Measurements from ENCODE around the gene SLC24A4. TPM values are rescaled to one million over a fixed set of nuclear protein-coding genes. Genes with fewer than 3 reads are reported as not detected.

The SLC24A4 gene
- total and polyA plus RNA-seq, 4 donors: 0.47 to 2.4 (median 1.0) TPM

DNA sequence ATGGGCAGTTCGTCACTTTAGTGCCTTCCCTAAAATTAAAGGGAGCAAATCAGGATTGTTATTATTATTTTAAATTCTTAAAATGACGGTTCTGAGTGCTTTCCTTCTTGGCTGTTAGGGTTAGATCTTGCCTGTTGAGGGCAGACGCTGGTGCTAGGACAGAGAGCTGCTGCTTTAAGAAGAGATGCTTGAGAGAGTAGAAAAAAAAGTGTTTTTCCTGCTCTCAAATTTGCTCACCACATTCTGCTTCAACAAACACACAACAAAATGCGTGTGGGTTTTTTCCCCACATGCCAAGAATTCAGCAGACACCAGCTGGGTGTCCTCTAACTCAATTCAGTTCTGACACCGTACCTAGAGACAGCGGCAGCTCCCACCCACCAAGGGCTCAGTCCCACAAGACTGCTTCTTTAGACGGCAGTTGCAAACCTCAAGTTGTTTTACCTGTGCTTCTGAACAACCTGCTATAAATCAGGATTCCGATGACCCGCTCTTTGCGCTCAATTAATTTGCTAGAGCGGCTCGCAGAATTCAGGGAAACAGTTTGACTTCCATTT, 114.8 kb downstream of the SLC24A4 start:
- DNase-seq: peak in 2 of 3 donors; percentile 33 to 50
- TF ChIP-seq, protein P1, sequence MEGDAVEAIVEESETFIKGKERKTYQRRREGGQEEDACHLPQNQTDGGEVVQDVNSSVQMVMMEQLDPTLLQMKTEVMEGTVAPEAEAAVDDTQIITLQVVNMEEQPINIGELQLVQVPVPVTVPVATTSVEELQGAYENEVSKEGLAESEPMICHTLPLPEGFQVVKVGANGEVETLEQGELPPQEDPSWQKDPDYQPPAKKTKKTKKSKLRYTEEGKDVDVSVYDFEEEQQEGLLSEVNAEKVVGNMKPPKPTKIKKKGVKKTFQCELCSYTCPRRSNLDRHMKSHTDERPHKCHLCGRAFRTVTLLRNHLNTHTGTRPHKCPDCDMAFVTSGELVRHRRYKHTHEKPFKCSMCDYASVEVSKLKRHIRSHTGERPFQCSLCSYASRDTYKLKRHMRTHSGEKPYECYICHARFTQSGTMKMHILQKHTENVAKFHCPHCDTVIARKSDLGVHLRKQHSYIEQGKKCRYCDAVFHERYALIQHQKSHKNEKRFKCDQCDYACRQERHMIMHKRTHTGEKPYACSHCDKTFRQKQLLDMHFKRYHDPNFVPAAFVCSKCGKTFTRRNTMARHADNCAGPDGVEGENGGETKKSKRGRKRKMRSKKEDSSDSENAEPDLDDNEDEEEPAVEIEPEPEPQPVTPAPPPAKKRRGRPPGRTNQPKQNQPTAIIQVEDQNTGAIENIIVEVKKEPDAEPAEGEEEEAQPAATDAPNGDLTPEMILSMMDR (IDR thresholded peaks at IDR 0.05; ENCODE audit: control extremely low read depth, extremely low read depth): no peak
- ATAC-seq (ENCODE audit: insufficient read depth, low FRiP score): no peak
- 77 to 86% methylated on average over 12 of the region's 12 CpGs for WGBS, 2 donors
- Histone ChIP-seq H3K9ac (ENCODE audit: insufficient read depth in 1 of 2, low read length in 2 of 2) (no peak overlapping the region), H3K36me3 (ENCODE audit: control insufficient read depth in 4 of 4, insufficient read depth in 4 of 4, low read length in 4 of 4) (no peaks in the 10 kb centered on the region), H3K4me3 (no peak overlapping the region), H3K27me3 (ENCODE audit: control insufficient read depth in 3 of 3, insufficient read depth in 3 of 3, low read length in 2 of 3) (no peaks in the 10 kb centered on the region), H3K4me1 (ENCODE audit: control insufficient read depth in 5 of 5, insufficient read depth in 5 of 5, low read length in 5 of 5) (peaks cover 0 to 4% (median 0%) of the 10 kb centered on the region in 5 donors), H3K27ac (ENCODE audit: low read depth in 1 of 2, low read length in 1 of 2) (no peak overlapping the region), H3K9me3 (ENCODE audit: control insufficient read depth in 4 of 4, insufficient read depth in 3 of 4, low read length in 3 of 4) (peaks cover 0 to 5% (median 2%) of the 10 kb centered on the region in 4 donors)

DNA sequence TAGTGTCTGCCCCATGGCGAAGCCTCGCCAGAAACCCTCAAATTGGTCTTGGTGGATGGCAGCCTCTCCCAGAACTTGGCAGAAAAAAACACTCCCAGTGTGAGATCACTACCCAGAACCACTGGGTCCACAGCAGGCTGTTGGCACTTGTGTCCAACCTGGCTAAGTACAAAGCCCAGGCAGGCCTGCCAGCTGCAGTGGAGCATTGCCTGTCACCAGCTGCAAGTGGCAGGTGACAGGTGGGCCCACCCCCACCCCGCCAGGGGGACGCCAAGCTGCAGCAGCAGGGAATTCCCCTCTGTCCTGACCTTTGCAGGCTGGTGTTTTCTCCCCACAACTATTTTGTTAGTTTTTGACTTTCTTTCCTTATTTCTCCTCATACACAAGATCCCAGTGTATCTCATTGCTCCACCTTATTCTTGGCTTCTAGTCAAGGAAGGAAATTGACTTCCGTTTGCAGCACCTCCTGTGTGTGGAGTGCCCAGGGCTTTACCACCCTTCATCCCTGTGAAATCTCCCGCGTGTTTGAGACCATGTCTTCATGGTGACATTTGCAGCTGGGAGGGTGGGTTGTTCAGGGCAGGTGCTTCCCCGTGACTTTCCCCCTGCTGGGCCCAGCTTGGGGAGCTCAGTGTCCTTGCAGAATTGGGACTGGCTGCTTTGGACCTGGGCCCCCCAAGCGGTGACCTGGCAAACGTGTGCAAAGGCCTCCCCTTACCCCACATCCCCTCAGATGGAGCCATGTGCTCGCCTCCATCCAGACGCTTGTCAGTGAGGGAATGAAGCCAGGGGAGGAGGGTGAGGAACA, 116.8 kb downstream of the SLC24A4 start:
- DNase-seq: no peak
- Histone ChIP-seq H3K9ac (ENCODE audit: insufficient read depth in 1 of 2, low read length in 2 of 2) (no peak overlapping the region), H3K4me3 (no peak overlapping the region), H3K36me3 (ENCODE audit: control insufficient read depth in 4 of 4, insufficient read depth in 4 of 4, low read length in 4 of 4) (no peaks in the 10 kb centered on the region), H3K4me1 (ENCODE audit: control insufficient read depth in 5 of 5, insufficient read depth in 5 of 5, low read length in 5 of 5) (peaks cover 0 to 4% (median 0%) of the 10 kb centered on the region in 5 donors), H3K27ac (ENCODE audit: low read depth in 1 of 2, low read length in 1 of 2) (no peak overlapping the region), H3K9me3 (ENCODE audit: control insufficient read depth in 4 of 4, insufficient read depth in 3 of 4, low read length in 3 of 4) (no peaks in the 10 kb centered on the region), H3K27me3 (ENCODE audit: control insufficient read depth in 3 of 3, insufficient read depth in 3 of 3, low read length in 2 of 3) (peaks cover 0 to under 1% (median 0%) of the 10 kb centered on the region in 3 donors)
- TF ChIP-seq, protein P1 (IDR thresholded peaks at IDR 0.05; ENCODE audit: control extremely low read depth, extremely low read depth): no peak
- 44 to 58% methylated on average over 12 of the region's 12 CpGs for WGBS, 2 donors
- no peak for ATAC-seq (ENCODE audit: insufficient read depth, low FRiP score)

DNA sequence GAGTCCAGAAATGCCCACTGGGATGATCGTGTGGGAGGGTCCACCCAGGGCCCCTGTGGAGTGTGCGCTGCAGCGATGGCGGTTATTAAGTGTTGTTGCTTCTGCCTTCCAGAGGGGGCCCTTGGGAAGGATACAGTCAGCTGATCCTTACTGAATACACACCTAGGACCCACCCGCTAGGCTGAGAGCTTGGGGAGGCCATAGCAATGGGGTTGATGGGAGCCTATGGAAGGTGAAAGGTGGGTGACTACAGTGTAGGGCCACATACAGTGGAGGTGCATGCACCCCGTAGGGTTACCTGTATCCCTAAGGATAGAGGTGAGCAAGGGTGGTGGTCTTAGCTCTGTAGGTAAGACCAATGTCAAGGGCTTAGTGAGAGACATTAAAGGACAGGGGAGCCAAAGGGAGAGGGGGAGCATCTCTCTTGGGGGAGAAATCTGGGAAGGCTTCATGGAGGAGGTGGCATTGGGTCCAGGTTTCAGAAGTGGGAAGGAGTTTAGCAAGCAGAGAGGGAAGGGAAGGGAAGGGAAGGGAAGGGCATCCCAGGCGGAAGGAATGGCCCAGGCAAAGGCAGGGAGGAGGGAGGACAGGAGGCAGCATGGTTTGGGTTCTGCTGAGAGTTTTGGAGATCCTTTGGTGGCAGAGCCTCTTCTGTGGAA, 117.5 kb downstream of the SLC24A4 start:
- Histone ChIP-seq H3K4me3 (no peak overlapping the region), H3K9ac (ENCODE audit: insufficient read depth in 1 of 2, low read length in 2 of 2) (no peak overlapping the region), H3K4me1 (ENCODE audit: control insufficient read depth in 5 of 5, insufficient read depth in 5 of 5, low read length in 5 of 5) (peaks cover 0 to 4% (median 0%) of the 10 kb centered on the region in 5 donors), H3K9me3 (ENCODE audit: control insufficient read depth in 4 of 4, insufficient read depth in 3 of 4, low read length in 3 of 4) (no peaks in the 10 kb centered on the region), H3K36me3 (ENCODE audit: control insufficient read depth in 4 of 4, insufficient read depth in 4 of 4, low read length in 4 of 4) (no peaks in the 10 kb centered on the region), H3K27me3 (ENCODE audit: control insufficient read depth in 3 of 3, insufficient read depth in 3 of 3, low read length in 2 of 3) (peaks cover 0 to 2% (median 0%) of the 10 kb centered on the region in 3 donors), H3K27ac (ENCODE audit: low read depth in 1 of 2, low read length in 1 of 2) (no peak overlapping the region)
- no peak for DNase-seq
- ATAC-seq (ENCODE audit: insufficient read depth, low FRiP score): no peak
- 90 to 97% methylated on average over 7 of the region's 7 CpGs for WGBS, 2 donors
- TF ChIP-seq, protein P1 (IDR thresholded peaks at IDR 0.05; ENCODE audit: control extremely low read depth, extremely low read depth): no peak

All from lung (tissue), 12 donors.